ENCODE results near the gene ZNF234.
"Not testable (repeated sequence)": the region's sequence is repeated elsewhere in the genome, so short reads cannot be mapped to it uniquely, and the experiment has no call there.

Gene ZNF234

DNA sequence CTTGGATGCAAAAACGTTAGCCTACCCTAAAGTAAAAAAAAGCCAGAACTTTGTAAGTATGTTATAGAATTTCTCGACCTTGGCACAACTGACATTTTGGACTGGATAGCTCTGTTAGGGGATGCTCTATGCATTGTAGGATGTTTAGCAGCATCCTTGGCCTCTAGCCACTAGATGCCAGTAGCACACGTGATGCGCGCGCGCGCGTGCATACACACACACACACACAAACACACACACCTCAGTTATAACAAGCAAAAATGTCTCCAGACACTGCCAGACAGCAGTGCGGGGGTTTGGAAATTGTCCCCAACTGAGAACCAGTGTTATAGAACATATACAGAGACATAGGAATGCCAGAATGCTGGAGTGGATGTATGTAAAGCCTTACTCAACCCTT is 40.8 kb downstream of the ZNF234 start:
- DNase-seq, result no peak

DNA sequence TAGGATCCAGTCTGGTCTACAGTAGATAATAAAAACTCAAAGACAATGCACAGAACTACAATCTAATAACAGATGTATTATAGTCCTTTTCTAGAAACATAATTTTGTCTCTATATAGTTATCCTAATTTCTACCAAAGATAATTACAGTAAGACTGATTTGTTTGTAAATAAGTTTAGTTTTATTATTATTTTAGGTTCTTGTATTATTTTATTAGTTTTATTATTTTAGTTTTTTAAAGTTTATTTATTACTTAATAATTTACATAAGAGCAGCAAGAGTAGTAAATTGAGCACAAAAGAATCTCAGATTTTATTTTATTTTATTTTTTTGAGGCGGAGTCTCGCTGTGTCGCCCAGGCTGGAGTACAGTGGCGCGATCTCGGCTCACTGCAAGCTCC is 48.7 kb downstream of the ZNF234 start:
- DNase-seq, result no peak

DNA sequence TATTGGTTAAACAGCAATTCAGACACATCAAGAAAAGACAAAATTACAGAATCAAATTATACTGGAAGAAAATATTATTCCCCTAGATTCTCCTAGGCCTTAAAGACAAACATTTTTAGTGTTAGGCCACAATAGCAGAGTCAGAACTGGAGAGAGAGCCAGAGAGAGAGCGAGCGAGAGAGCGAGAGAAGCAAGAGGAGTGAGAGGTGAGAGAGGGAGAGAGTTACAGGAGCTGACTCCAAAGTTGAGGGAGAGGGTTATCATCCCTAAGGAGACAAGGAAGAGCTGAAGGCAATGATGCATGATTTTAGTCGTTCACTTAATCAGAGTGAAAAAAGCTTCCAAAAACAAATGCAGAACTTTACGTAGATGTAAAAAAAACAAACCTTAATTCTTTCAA is 50.8 kb downstream of the ZNF234 start:
- DNase-seq, result no peak

DNA sequence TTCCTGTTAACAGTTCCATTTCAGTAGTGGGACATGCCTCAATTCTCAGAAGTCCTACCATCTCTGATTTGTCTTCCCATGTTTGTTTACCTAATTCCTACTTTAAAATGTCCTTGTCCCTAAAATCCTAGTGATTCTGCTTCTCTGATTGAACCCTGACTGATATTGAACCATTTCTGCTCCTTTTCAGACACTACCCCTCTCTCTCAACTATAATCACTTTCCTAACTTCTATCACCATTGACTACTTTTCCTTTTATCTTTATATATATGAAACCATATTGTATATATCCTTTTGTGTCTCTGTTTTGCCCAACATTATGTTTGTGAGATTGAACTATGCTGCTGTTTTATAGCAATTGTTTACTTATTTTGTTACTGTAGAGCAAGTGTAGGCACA is 55.4 kb downstream of the ZNF234 start:
- no peak for DNase-seq

DNA sequence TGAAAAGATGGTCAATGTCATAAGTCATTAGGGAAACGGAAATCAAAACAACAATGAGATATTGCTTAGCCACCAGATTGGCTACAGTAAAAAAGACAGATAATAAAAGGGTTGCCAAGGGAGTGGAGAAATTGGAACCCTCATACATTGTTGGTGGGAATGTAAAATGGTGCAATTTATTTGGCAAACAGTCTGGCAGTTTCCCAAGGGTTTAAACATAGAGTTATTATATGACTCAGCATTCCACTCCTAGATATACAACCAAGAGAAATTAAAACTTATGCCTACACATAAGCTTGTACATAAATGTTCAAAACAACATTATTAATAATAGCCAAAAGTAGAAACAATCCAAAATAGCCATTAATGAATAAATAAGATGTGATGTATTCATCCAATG is 61.1 kb downstream of the ZNF234 start:
- no peak for DNase-seq

DNA sequence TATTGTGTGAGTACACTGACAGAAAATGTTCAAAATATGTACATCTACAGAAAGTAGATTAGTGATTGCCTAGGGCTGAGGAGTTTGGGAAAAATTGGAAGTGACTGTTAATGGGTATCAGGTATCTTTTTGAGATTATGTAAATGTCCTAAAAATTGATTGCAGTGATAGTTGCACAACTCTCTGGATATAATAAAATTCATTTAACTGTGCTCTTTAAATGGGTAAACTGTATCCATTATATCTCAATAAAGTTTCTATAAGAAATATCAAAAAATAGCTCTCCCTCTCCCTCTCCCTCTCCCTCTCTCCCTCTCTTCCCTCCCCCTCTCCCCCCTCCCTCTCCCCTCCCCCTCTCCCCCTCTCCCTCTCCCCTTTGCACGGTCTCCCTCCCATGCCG is 61.6 kb downstream of the ZNF234 start:
- DNase-seq, result no peak

DNA sequence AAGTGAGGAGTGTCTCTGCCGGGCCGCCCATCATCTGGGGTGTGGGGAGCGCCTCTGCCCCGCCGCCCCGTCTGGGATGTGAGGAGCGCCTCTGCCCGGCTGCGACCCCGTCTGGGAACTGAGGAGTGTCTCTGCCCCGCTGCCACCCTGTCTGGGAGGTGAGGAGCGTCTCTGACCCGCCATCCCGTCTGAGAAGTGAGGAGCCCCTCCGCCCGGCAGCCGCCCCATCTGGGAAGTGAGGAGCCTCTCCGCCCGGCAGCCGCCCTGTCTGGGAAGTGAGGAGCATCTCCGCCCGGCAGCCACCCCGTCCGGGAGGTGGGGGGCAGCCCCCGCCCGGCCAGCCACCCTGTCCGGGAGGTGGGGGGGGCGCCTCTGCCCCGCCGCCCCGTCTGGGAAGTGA is 62.5 kb downstream of the ZNF234 start:
- DNase-seq, result not testable (repeated sequence)

DNA sequence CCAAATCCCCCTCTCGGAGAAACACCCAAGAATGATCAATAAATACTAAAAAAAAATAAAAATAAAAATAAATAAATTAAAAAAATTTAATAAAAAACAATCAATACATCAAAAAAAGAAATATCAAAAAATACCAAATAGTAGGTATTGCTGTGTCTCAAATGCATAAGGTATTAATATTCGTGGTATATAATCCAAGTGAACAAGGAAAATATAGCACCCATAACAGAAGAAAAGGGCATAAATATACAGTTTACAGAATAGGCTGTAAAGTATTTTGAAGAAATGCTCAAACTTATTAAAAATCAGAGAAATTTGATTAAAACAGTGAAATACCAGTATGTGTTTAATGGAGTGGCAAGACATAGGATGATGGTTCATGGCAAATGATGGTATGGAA is 63.4 kb downstream of the ZNF234 start:
- no peak for DNase-seq

DNA sequence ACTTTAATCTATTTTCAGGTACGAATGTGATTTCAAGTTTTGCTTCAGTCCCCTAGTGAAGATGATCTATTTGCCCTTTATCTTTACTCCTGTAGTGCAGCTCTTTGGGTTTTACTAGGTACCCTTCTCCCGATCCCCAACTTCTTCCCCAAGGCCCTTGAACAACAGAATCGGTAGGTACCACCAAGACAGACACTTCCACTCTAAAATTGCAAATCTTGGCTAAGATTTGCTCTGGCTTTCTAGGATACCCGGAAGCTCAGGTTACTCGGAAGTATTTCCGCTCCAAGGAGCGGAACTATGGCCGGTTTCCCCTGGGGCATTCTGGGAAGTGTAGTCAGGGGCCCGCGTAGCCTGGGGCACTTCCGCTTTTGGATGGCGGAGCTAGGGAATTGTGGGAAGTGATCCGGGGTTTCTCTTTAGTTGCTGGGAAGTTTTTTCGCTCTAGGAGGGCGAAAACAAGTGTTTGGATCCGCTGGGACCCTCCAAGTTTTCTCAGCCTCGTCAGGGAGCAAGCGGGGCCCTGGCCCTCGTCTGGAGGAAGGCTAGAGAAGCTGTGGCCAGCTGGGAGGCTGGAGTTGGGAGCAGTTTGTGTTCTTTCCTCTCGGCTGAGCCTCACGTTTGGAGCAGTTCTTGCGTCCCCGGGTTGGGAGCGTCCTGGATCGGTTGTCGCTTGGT is 65.9 kb downstream of the ZNF234 start:
- DNase-seq, result peak; percentile 86

Data from CD4-positive, alpha-beta T cell treated with Interleukin-17A for 4 hours (primary cell).